ENCODE results near the gene MICU1. TPM values are rescaled to one million over a fixed set of nuclear protein-coding genes. Genes with fewer than 3 reads are reported as not detected.

MICU1 gene
- total RNA-seq, 4 donors from 2014 or later: 31.7 to 82.5 (median 37.1) TPM

DNA sequence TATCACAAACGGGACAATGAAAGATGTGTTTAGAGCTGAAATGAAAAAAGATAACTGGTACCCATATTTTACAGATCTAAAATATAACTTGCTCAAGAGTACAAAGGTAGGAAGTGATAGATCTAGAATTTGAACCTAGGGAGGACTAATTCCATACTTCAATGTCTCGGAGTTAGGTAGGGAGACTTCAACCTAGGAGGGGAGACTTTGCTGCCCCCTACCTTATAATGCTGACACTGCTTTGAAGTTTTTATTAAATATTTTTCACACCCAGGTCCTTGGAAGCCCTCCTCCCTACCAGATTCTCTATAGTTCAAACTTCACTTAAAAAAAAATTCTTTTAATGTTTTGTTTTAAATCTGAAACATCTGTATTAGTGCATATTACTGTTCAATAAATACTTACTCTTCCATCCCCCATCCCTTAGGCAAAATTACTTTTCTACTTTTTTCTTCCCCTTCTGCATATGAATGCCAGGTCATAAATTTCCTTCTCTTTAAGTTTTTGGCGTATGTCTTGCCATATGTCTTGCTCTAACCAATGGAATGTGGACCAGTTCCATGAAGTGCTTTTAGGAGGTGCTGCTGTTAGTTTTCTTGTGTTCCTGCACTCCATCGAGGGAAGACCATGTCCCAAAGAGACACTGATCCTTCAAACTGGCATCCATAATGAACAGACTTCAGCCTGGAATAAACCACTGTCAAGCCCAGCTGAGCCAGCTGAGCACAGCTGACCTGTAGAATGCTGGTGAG, 57.8 kb downstream of the MICU1 start:
- no peaks in the 10 kb centered on the region for H3K9me3 ChIP-seq
- no peaks in the 10 kb centered on the region for H3K4me1 ChIP-seq
- DNase-seq: no peak
- H3K27me3 ChIP-seq: no peaks in the 10 kb centered on the region
- H3K4me3 ChIP-seq: no peak overlapping the region
- H3K27ac ChIP-seq: no peak overlapping the region
- H3K36me3 ChIP-seq: peaks cover 0 to 3% (median 0%) of the 10 kb centered on the region in 3 donors
- TF ChIP-seq, protein P1, sequence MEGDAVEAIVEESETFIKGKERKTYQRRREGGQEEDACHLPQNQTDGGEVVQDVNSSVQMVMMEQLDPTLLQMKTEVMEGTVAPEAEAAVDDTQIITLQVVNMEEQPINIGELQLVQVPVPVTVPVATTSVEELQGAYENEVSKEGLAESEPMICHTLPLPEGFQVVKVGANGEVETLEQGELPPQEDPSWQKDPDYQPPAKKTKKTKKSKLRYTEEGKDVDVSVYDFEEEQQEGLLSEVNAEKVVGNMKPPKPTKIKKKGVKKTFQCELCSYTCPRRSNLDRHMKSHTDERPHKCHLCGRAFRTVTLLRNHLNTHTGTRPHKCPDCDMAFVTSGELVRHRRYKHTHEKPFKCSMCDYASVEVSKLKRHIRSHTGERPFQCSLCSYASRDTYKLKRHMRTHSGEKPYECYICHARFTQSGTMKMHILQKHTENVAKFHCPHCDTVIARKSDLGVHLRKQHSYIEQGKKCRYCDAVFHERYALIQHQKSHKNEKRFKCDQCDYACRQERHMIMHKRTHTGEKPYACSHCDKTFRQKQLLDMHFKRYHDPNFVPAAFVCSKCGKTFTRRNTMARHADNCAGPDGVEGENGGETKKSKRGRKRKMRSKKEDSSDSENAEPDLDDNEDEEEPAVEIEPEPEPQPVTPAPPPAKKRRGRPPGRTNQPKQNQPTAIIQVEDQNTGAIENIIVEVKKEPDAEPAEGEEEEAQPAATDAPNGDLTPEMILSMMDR (IDR thresholded peaks at IDR 0.05): peak in 3 of 6 experiments; percentile 19 to 26 (median 24)
- no peak for TF ChIP-seq POLR2A (IDR thresholded peaks at IDR 0.05)

DNA sequence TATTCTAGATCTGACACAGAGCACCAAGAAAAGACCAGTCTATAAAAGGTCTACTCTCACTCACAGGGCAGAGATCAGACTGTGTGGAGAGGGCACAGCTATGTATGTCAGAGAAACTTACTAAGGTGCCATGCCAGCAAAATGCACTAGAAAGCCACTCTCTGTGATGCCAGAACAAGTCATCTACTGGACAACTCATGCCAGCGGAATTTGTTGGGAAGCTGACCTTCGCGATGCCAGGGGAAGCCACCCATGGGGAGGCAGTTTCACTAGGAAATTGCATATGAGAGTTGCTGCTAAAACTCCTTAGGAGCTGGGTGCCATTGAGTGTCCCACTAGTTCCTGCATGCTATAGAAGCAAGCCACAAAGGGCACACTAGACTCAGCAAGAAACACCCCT, 58.5 kb downstream of the MICU1 start:
- Histone ChIP-seq H3K27ac (no peak overlapping the region), H3K9me3 (no peaks in the 10 kb centered on the region), H3K4me3 (no peak overlapping the region), H3K36me3 (peaks cover 0 to 10% (median 0%) of the 10 kb centered on the region in 3 donors), H3K4me1 (no peaks in the 10 kb centered on the region), H3K27me3 (no peaks in the 10 kb centered on the region)
- no peak for DNase-seq
- TF ChIP-seq, protein P1 (IDR thresholded peaks at IDR 0.05): no peak
- no peak for TF ChIP-seq POLR2A (IDR thresholded peaks at IDR 0.05)

DNA sequence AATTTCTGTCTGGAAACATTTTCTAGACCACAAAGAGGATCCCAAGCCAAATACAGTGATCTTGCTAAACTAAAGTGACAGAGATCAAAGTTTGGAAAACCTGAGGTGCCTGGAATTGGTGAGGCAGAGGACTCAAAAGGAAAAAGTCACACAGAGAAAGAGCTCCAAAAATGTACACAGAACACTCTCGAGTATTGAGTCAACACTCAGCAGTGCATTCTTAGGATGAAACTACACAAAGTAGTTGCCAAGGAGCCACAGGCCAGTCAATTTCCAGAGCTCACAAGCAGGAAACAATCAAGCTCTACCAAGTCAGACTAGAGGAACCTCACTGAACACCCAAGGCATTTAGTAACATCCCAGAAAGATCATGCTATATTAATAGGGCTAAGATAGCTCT, 61.3 kb downstream of the MICU1 start:
- H3K27ac ChIP-seq: no peak overlapping the region
- H3K4me3 ChIP-seq: no peak overlapping the region
- no peaks in the 10 kb centered on the region for H3K27me3 ChIP-seq
- H3K36me3 ChIP-seq: peaks cover 0 to 36% (median 0%) of the 10 kb centered on the region in 3 donors
- no peaks in the 10 kb centered on the region for H3K9me3 ChIP-seq
- H3K4me1 ChIP-seq: no peaks in the 10 kb centered on the region
- TF ChIP-seq, protein P1 (IDR thresholded peaks at IDR 0.05): no peak
- no peak for TF ChIP-seq POLR2A (IDR thresholded peaks at IDR 0.05)
- DNase-seq: no peak

DNA sequence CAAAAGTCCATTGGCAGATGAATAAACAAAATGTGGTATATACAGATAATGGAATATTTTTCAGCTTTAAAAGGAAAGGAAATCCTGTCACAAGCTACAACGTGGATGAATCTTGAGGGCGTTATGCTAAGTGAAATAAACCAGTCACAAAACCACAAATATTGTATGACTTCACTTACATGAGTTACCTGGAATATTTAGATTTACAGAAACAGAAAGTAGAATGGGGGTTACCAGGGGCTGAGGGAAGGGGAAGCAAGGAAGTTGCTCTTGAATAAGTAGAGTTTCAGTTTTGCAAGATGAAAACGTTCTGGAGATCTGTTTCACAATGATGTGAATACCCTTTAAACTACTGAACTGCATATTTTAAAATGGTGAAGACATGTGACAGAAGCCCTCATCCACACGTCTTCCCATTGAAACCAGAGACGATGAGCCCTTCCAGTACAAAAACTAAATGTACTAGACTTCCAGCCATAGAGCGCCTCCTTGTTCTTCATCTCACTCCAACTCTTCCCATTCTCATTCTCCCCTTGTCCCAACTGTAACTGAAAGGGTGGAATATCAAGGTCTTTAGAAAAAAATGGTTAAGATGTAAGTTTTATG, 62.4 kb downstream of the MICU1 start:
- H3K4me1 ChIP-seq: no peaks in the 10 kb centered on the region
- TF ChIP-seq POLR2A (IDR thresholded peaks at IDR 0.05): no peak
- TF ChIP-seq, protein P1 (IDR thresholded peaks at IDR 0.05): no peak
- no peaks in the 10 kb centered on the region for H3K27me3 ChIP-seq
- H3K4me3 ChIP-seq: no peak overlapping the region
- DNase-seq: no peak
- H3K36me3 ChIP-seq: peaks cover 0 to 37% (median 0%) of the 10 kb centered on the region in 3 donors
- no peaks in the 10 kb centered on the region for H3K9me3 ChIP-seq
- no peak overlapping the region for H3K27ac ChIP-seq

DNA sequence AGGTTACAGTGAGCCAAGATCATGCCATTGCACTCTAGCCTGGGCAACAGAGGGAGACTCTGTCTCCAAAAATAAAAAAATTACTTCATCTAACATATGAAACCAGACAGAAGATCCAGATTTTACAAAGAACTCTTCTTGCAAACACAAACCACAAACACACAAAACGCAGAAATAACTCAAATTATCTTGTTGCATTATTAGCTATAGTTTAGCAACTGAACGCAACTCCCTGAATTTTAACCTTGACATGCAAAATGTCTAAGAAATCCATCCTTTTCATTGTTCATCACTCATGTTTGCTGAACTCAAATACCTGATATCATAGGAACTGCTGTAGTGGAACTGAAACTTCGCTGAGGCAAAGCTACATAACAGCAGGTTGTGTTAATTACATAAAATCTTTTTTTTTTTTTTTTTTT, 64.1 kb downstream of the MICU1 start:
- Histone ChIP-seq H3K27me3 (no peaks in the 10 kb centered on the region), H3K9me3 (no peaks in the 10 kb centered on the region), H3K4me1 (no peaks in the 10 kb centered on the region), H3K4me3 (no peak overlapping the region), H3K36me3 (peaks cover 0 to 37% (median 0%) of the 10 kb centered on the region in 3 donors), H3K27ac (no peak overlapping the region)
- DNase-seq: no peak
- TF ChIP-seq, protein P1 (IDR thresholded peaks at IDR 0.05): no peak
- TF ChIP-seq POLR2A (IDR thresholded peaks at IDR 0.05): no peak
